Stomach smooth muscle (tissue), 2 donors: ENCODE data around the gene ZBTB38.
A peak's percentile ranks its signal among the peaks of the same experiment; 100 is the strongest.

Experiments
- H3K27ac ChIP-seq: one replicate; pipeline ENCODE4 v1.7.0; 2013; ENCODE audit warnings: mild to moderate bottlenecking, low read length, inconsistent platforms
- H3K27me3 ChIP-seq, 2 donors: one replicate each; pipeline ENCODE4 v1.7.0; 2013; ENCODE audit warnings: low read length in 2 of 2; ENCODE audit not compliant: insufficient read depth in 2 of 2, control insufficient read depth in 1 of 2
- H3K36me3 ChIP-seq, 2 donors: one replicate each; pipeline ENCODE4 v1.7.0; 2013; ENCODE audit warnings: low read length in 2 of 2; ENCODE audit not compliant: control insufficient read depth in 2 of 2, insufficient read depth in 2 of 2
- H3K4me1 ChIP-seq: one replicate; pipeline ENCODE4 v1.7.0; 2013; ENCODE audit warnings: low read length; ENCODE audit not compliant: control insufficient read depth, insufficient read depth
- H3K4me3 ChIP-seq, 2 donors: one replicate each; pipeline ENCODE4 v1.7.0; 2013; ENCODE audit warnings: low read length in 2 of 2
- H3K9ac ChIP-seq, 2 donors: one replicate each; pipeline ENCODE4 v1.7.0; 2013; ENCODE audit warnings: low read length in 2 of 2, mild to moderate bottlenecking in 1 of 2
- H3K9me3 ChIP-seq, 2 donors: one replicate each; pipeline ENCODE4 v1.7.0; 2013; ENCODE audit warnings: low read length in 2 of 2; ENCODE audit not compliant: control insufficient read depth in 2 of 2
- donor health status: healthy.
- donor health status: Pancreatic carcinoma.

ZBTB38 gene, protein sequence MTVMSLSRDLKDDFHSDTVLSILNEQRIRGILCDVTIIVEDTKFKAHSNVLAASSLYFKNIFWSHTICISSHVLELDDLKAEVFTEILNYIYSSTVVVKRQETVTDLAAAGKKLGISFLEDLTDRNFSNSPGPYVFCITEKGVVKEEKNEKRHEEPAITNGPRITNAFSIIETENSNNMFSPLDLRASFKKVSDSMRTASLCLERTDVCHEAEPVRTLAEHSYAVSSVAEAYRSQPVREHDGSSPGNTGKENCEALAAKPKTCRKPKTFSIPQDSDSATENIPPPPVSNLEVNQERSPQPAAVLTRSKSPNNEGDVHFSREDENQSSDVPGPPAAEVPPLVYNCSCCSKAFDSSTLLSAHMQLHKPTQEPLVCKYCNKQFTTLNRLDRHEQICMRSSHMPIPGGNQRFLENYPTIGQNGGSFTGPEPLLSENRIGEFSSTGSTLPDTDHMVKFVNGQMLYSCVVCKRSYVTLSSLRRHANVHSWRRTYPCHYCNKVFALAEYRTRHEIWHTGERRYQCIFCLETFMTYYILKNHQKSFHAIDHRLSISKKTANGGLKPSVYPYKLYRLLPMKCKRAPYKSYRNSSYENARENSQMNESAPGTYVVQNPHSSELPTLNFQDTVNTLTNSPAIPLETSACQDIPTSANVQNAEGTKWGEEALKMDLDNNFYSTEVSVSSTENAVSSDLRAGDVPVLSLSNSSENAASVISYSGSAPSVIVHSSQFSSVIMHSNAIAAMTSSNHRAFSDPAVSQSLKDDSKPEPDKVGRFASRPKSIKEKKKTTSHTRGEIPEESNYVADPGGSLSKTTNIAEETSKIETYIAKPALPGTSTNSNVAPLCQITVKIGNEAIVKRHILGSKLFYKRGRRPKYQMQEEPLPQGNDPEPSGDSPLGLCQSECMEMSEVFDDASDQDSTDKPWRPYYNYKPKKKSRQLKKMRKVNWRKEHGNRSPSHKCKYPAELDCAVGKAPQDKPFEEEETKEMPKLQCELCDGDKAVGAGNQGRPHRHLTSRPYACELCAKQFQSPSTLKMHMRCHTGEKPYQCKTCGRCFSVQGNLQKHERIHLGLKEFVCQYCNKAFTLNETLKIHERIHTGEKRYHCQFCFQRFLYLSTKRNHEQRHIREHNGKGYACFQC (N-terminal part only)

DNA sequence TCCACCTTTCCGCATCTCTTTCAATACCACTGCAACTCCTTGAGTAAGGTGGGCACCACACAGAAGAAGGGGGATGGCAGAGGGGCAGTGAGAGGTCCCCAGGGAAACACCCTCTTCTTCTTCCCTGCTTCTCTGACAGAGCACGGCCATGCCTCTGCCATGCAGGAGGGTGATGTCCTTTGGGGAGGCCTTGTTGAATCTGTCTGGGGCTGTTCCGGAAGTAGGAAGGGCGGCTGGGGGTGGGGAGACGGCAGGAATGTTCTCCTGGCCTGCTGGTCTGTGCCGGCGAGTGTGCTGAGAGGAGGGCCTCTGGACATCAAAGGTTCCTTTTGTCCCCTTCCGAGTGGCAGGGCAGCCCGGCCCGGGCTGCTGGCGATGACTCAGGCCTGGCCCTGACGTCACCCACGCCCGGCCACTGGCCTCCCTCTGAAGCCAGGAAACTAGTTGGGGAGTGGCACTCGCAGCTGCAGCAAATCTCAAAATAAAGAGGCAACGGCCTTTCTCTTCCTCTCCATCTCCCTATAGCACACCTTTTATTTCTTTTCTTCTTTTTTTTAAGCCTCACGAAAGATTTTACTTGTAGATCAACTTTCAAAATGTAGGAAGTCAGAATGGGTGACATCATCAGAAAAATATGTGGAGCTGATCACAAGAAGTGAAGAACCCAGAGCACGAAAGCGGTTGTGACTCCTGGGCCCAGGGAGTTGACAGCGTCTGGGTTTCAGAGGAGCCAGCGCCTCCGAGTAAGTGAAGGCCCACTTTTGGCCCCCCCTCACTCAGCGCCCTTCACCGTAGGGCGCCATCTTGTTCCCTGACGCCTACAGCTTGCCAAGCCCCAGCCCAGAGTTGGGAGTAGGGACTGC, at the start of gene ZBTB38:
Gene ZBTB38 (plus strand): TSS at position 443 of the 863 bp plus-strand sequence. CDS start 73,885 bp downstream, outside the sequence.
- H3K9ac ChIP-seq, result peak within 1 kb of the TSS in 1 of 2 donors; percentile 60

DNA sequence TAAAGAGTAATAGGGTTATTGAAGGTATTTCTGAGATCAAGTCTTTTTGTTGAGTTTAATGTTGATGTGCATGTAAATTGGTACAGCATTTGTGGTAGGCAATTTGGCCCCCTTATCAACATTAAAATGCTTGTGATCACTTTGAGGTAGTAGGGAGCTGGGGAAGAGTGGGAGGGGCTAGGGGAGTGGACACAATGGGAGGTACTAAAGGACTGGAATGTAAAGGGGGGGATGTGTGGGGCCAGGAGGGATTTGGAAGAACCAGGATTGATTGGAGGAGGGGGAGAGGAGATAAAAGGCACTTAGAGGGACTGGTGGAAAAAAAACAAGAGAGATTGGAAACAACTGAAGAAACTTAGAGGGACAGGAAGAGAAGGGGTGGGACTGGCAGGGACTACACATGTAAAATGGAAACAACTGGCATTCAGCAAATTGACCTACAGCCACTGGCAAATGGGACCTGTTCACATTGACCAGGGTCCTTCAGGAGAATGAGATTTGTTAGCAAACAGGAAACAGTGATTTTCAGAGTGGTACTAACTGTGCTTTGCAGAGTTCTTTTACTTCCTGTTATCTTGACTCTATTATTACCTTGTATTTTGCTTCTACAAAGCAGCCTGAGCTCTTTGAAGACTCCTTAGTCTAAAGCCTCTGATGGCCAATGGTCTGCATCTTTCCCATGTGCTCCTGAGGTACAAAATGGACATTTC, 47.8 kb upstream of the ZBTB38 start:
- Histone ChIP-seq H3K9me3 (no peaks in the 10 kb centered on the region), H3K4me3 (no peak overlapping the region), H3K27ac (no peak overlapping the region), H3K36me3 (no peaks in the 10 kb centered on the region), H3K4me1 (no peaks in the 10 kb centered on the region), H3K27me3 (no peaks in the 10 kb centered on the region), H3K9ac (no peak overlapping the region)

More for the DNA sequence above, at the start of gene ZBTB38:
- Histone ChIP-seq H3K4me1 (peaks cover 26% of the 10 kb centered on the region), H3K4me3 (peak within 1 kb of the TSS; percentile 24 to 62), H3K36me3 (no peaks in the 10 kb centered on the region), H3K9me3 (no peaks in the 10 kb centered on the region), H3K27me3 (no peaks in the 10 kb centered on the region), H3K27ac (peak within 1 kb of the TSS; percentile 79)

DNA sequence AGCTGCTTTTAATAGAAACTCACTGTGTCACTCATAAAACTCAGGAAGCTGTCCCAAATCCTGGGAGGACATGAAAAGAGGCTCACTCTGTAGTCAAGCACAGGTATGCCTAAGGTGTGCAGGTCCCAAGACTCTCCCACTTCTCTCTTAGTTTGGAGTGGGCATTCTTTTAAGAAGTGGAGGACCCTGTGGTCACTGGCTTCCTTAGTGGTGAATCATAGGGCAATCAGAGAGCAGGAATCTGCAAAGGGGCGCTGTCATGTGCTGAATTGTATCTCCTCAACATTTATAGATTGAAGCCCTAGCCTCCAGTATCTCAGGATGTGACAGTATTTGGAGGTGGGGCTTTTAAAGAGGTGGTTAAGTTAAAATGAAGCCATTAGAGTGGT, 47.2 kb upstream of the ZBTB38 start:
- no peak overlapping the region for H3K9ac ChIP-seq
- H3K27ac ChIP-seq, result no peak overlapping the region

DNA sequence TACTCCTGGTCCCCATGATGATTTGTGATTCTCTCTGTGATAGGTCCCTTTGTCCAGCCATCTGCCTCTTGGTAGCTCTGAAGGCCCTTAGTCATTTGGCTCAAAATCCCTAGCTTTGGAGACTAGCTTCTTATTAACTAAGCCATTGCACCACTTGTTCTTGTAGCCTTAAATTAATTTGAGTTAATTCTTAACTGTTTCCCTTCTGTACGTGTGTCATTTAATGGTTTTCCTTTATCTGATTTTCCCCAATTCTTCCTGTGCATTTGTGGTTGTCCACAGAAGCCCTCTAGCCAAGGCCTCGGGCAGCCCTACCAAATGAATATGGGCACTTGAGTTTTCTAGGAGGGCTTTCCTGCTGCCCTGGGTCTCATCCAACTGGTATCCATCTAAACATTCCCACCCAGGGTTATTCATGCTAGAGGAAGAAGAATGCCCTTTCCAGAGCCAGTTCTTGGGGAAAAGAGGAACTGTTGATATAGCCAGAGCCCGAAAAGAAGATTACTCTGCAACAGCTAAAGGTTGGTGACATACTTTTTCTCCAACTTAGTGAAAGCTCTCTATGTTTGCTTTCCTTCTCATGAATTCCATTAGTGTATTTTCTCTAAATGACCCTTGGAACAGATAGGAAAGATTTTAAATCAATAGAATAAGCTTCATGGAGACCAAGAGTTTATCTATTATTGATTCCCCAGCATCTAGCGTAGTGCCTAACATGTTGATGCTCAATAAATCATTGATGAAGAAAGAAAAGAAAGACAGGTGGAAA, 44.2 kb upstream of the ZBTB38 start:
- Histone ChIP-seq H3K9ac (no peak overlapping the region), H3K27ac (no peak overlapping the region)

More for the DNA sequence above, 47.2 kb upstream of the ZBTB38 start:
- Histone ChIP-seq H3K27me3 (no peaks in the 10 kb centered on the region), H3K36me3 (no peaks in the 10 kb centered on the region), H3K4me3 (no peak overlapping the region), H3K9me3 (no peaks in the 10 kb centered on the region), H3K4me1 (no peaks in the 10 kb centered on the region)

DNA sequence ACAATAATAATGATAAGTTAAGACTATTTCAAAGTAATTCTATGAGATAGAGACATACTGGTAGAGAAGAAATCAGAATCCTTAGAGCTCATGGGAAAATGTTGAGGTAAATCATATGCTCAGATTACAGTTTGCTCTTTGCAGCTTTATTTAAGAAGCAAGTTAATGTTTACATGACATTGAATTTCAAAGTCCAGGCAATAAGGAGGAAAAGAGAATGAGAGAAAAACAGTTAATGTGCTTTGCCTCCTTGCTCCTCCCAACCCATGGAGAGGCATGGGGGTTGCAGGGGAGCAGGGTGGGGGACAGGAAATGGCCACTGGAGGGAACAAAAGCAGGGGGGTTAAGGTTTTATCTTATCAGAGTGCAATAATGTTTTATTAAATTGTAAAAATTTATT, 42.2 kb upstream of the ZBTB38 start:
- no peak overlapping the region for H3K9ac ChIP-seq
- H3K27me3 ChIP-seq, result no peaks in the 10 kb centered on the region
- no peaks in the 10 kb centered on the region for H3K36me3 ChIP-seq
- no peaks in the 10 kb centered on the region for H3K9me3 ChIP-seq
- H3K4me3 ChIP-seq, result no peak overlapping the region
- no peaks in the 10 kb centered on the region for H3K4me1 ChIP-seq
- H3K27ac ChIP-seq, result no peak overlapping the region

More for the DNA sequence above, 44.2 kb upstream of the ZBTB38 start:
- Histone ChIP-seq H3K9me3 (no peaks in the 10 kb centered on the region), H3K27me3 (no peaks in the 10 kb centered on the region), H3K4me3 (no peak overlapping the region), H3K36me3 (no peaks in the 10 kb centered on the region), H3K4me1 (no peaks in the 10 kb centered on the region)

DNA sequence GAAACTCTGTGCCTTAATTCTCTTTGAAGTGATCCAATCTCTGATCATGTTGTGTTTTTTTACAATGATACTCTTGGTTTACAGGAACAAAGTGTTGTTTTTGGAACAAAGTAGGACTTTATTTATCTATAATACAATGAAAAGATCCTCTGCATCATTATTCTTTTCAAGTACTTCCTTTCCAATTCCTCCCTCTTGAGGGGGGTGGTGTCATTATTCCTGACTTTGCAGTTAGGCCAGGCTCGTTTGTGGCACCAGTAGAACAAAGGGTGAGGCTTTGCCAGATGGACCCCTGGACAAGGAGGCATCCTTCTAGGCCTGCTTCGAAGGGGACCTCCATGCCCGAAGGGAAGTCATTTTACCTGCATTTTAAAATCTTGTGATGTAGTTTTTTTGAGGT, 41.7 kb upstream of the ZBTB38 start:
- Histone ChIP-seq H3K4me3 (no peak overlapping the region), H3K36me3 (no peaks in the 10 kb centered on the region), H3K4me1 (no peaks in the 10 kb centered on the region), H3K9me3 (no peaks in the 10 kb centered on the region), H3K27me3 (no peaks in the 10 kb centered on the region), H3K9ac (no peak overlapping the region), H3K27ac (no peak overlapping the region)

DNA sequence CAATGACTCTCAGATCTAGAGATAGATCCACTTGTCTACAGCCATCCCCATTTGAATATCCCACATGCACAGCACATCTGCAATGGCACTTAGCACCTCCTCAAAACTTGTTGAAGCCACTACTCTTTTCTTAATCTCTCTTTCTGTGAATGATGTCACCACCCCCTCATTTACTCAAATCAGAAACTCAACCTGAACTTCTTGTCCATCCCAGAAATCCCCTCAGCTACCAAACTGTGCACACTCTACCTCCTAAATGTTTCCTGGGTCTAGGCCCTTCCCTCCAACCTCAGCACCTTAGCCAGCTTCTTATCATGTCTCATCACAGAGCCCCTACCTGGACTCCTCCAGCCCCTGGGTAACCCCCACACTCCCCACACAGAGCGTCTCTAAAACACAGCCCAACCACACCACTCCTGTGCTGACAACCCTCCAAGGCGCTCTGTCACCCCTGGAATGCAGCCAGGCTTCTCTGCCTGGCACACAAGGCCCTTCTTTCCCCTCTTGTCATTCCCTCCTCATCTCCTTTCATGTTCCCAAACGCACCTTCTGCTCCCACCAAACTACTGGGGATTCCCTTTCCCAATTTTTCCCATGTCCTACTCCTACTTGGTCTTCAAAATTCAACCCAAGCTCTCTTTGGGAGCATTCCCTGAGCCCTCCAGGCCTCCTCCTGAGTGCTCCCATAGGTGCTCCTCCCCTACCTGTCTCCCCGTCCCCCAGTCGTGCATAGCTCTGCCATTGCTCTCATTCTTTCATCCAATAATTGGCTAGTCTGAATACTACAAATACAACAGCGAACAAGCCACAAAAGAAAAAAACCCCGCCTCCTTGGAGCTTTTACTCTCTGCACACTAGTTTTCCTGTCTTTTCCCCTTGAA, 39.8 kb upstream of the ZBTB38 start:
- Histone ChIP-seq H3K36me3 (no peaks in the 10 kb centered on the region), H3K4me1 (peaks cover 4% of the 10 kb centered on the region), H3K9me3 (no peaks in the 10 kb centered on the region), H3K9ac (no peak overlapping the region), H3K27me3 (no peaks in the 10 kb centered on the region), H3K4me3 (no peak overlapping the region), H3K27ac (no peak overlapping the region)

DNA sequence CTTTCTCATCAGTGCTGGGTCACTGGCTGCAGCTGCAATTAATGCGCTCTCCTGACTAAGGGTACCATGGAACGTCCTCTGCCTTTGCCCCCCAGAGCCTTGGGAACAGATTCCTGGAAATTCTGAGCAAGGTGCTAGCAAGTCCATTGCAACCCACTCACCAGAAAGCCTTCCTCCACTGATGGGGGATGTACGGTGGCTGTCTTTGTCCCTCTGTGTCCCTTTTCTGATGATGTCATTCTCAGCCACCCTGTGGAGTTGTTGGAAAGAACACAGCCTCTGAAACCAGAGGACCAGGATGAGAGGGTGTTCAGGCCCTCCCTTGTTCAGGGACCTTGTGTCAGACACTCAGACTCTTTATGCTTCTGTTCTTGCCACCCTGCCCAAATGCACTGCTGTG, 38.1 kb upstream of the ZBTB38 start:
- no peaks in the 10 kb centered on the region for H3K36me3 ChIP-seq
- no peak overlapping the region for H3K9ac ChIP-seq
- H3K4me1 ChIP-seq, result peaks cover 7% of the 10 kb centered on the region
- H3K4me3 ChIP-seq, result no peak overlapping the region
- no peak overlapping the region for H3K27ac ChIP-seq
- no peaks in the 10 kb centered on the region for H3K27me3 ChIP-seq
- H3K9me3 ChIP-seq, result no peaks in the 10 kb centered on the region
